Measurements from ENCODE around the gene LRRC1. TPM values are rescaled to one million over a fixed set of nuclear protein-coding genes. Genes with fewer than 3 reads are reported as not detected.

LRRC1 gene
- total RNA-seq = 6.7 TPM
- 10 to 100 TPM in 1 of 8 donors, 1 to 10 TPM in 7; 6.4 to 11.7 (median 8.0) TPM for polyA plus RNA-seq (ENCODE audit: insufficient read depth in 1 of 8, insufficient read length in 8 of 8, low replicate concordance in 1 of 8)
- long read RNA-seq, donor 1 = 0 reads
- long read RNA-seq, donor 2 = 0 reads
- long read RNA-seq, donor 3 = 0 reads
- long read RNA-seq, donor 4 = 0 reads
- long read RNA-seq, donor 5, partial matches to known transcripts = 10 of 10 reads
- long read RNA-seq, donor 5, other reads (novel, unspliced or antisense) = 0 of 10 reads
- long read RNA-seq, donor 6, partial matches to known transcripts = 0 of 6 reads
- long read RNA-seq, donor 6, other reads (novel, unspliced or antisense) = 0 of 6 reads
- long read RNA-seq, donor 7, partial matches to known transcripts = 0 of 2 reads
- long read RNA-seq, donor 7, other reads (novel, unspliced or antisense) = 0 of 2 reads
- long read RNA-seq, donor 8 = 0 reads
- long read RNA-seq, donor 9 = 0 reads
- long read RNA-seq, donor 10, partial matches to known transcripts = 0 of 1 reads
- long read RNA-seq, donor 10, other reads (novel, unspliced or antisense) = 0 of 1 reads
- long read RNA-seq, donor 11 = 0 reads

GRCh38 chr6:53794720-53795339 is at the start of gene LRRC1:
Gene LRRC1, plus strand, starts transcription at chr6:53795005. Its CDS starts 252 bp downstream, at chr6:53795257.
- H3K36me3 ChIP-seq (ENCODE audit: control insufficient read depth, insufficient read depth, low read length) = no peaks in the 10 kb centered on the region
- under 1% methylated on average over 75 of the region's 75 CpGs for WGBS (ENCODE audit: insufficient coverage)
- peak; percentile 98 for DNase-seq
- H3K4me1 ChIP-seq (ENCODE audit: control insufficient read depth, insufficient read depth, low read length) = peaks cover 23% of the 10 kb centered on the region
- H3K9me3 ChIP-seq (replicated peaks; ENCODE audit: control insufficient read depth, low read depth, low read length) = peaks cover 2% of the 10 kb centered on the region
- H3K27me3 ChIP-seq (ENCODE audit: control insufficient read depth, insufficient read depth, low read length) = peaks cover 11% of the 10 kb centered on the region
- H3K27ac ChIP-seq (ENCODE audit: low read length) = peak within 1 kb of the TSS; percentile 95
- peak within 1 kb of the TSS; percentile 67 for H3K4me3 ChIP-seq (ENCODE audit: low read length)

GRCh38 chr6:53746442-53747103 is 48.2 kb upstream of the LRRC1 start:
- Histone ChIP-seq H3K4me3 (ENCODE audit: low read length) (no peak overlapping the region), H3K9me3 (replicated peaks; ENCODE audit: control insufficient read depth, low read depth, low read length) (no peaks in the 10 kb centered on the region), H3K4me1 (ENCODE audit: control insufficient read depth, insufficient read depth, low read length) (no peaks in the 10 kb centered on the region), H3K27ac (ENCODE audit: low read length) (no peak overlapping the region), H3K36me3 (ENCODE audit: control insufficient read depth, insufficient read depth, low read length) (no peaks in the 10 kb centered on the region), H3K27me3 (ENCODE audit: control insufficient read depth, insufficient read depth, low read length) (no peaks in the 10 kb centered on the region)
- 17% methylated on average over 2 of the region's 3 CpGs for WGBS (ENCODE audit: insufficient coverage)
- no peak for DNase-seq

GRCh38 chr6:53750052-53750650 is 44.7 kb upstream of the LRRC1 start:
- no peaks in the 10 kb centered on the region for H3K4me1 ChIP-seq (ENCODE audit: control insufficient read depth, insufficient read depth, low read length)
- no peak for DNase-seq
- WGBS (ENCODE audit: insufficient coverage) = no CpG with 5 or more reads among the region's 2 CpGs

GRCh38 chr6:53751417-53751816 is 43.4 kb upstream of the LRRC1 start:
- no peak overlapping the region for H3K4me3 ChIP-seq (ENCODE audit: low read length)
- H3K27me3 ChIP-seq (ENCODE audit: control insufficient read depth, insufficient read depth, low read length) = no peaks in the 10 kb centered on the region
- no CpG with 5 or more reads among the region's 1 CpG for WGBS (ENCODE audit: insufficient coverage)
- no peak overlapping the region for H3K27ac ChIP-seq (ENCODE audit: low read length)
- DNase-seq = no peak
- H3K4me1 ChIP-seq (ENCODE audit: control insufficient read depth, insufficient read depth, low read length) = no peaks in the 10 kb centered on the region
- H3K36me3 ChIP-seq (ENCODE audit: control insufficient read depth, insufficient read depth, low read length) = no peaks in the 10 kb centered on the region
- no peaks in the 10 kb centered on the region for H3K9me3 ChIP-seq (replicated peaks; ENCODE audit: control insufficient read depth, low read depth, low read length)

More at GRCh38 chr6:53750052-53750650, 44.7 kb upstream of the LRRC1 start:
- no peak overlapping the region for H3K27ac ChIP-seq (ENCODE audit: low read length)
- H3K27me3 ChIP-seq (ENCODE audit: control insufficient read depth, insufficient read depth, low read length) = no peaks in the 10 kb centered on the region
- H3K4me3 ChIP-seq (ENCODE audit: low read length) = no peak overlapping the region
- no peaks in the 10 kb centered on the region for H3K9me3 ChIP-seq (replicated peaks; ENCODE audit: control insufficient read depth, low read depth, low read length)
- H3K36me3 ChIP-seq (ENCODE audit: control insufficient read depth, insufficient read depth, low read length) = no peaks in the 10 kb centered on the region

- H3K27ac ChIP-seq (ENCODE audit: low read length) = no peak overlapping the region
- no peak for DNase-seq
- H3K9me3 ChIP-seq (replicated peaks; ENCODE audit: control insufficient read depth, low read depth, low read length) = no peaks in the 10 kb centered on the region
- no CpG with 5 or more reads among the region's 3 CpGs for WGBS (ENCODE audit: insufficient coverage)
- no peak overlapping the region for H3K4me3 ChIP-seq (ENCODE audit: low read length)
- no peaks in the 10 kb centered on the region for H3K4me1 ChIP-seq (ENCODE audit: control insufficient read depth, insufficient read depth, low read length)
- no peaks in the 10 kb centered on the region for H3K36me3 ChIP-seq (ENCODE audit: control insufficient read depth, insufficient read depth, low read length)
- no peaks in the 10 kb centered on the region for H3K27me3 ChIP-seq (ENCODE audit: control insufficient read depth, insufficient read depth, low read length)
These were observed 42.4 kb upstream of the LRRC1 start for GRCh38 chr6:53752440-53752839.

GRCh38 chr6:53752856-53753255 is 41.9 kb upstream of the LRRC1 start:
- no CpG with 5 or more reads among the region's 4 CpGs for WGBS (ENCODE audit: insufficient coverage)

GRCh38 chr6:53754330-53754729 is 40.5 kb upstream of the LRRC1 start:
- no peaks in the 10 kb centered on the region for H3K9me3 ChIP-seq (replicated peaks; ENCODE audit: control insufficient read depth, low read depth, low read length)
- 94% methylated on average over 3 of the region's 4 CpGs for whole genome bisulfite sequencing (ENCODE audit: insufficient coverage)
- H3K36me3 ChIP-seq (ENCODE audit: control insufficient read depth, insufficient read depth, low read length) = no peaks in the 10 kb centered on the region
- no peak overlapping the region for H3K4me3 ChIP-seq (ENCODE audit: low read length)
- DNase-seq = no peak
- H3K4me1 ChIP-seq (ENCODE audit: control insufficient read depth, insufficient read depth, low read length) = no peaks in the 10 kb centered on the region
- no peaks in the 10 kb centered on the region for H3K27me3 ChIP-seq (ENCODE audit: control insufficient read depth, insufficient read depth, low read length)
- H3K27ac ChIP-seq (ENCODE audit: low read length) = no peak overlapping the region

More at GRCh38 chr6:53752856-53753255, 41.9 kb upstream of the LRRC1 start:
- H3K9me3 ChIP-seq (replicated peaks; ENCODE audit: control insufficient read depth, low read depth, low read length) = no peaks in the 10 kb centered on the region
- no peak overlapping the region for H3K4me3 ChIP-seq (ENCODE audit: low read length)
- DNase-seq = no peak
- H3K27me3 ChIP-seq (ENCODE audit: control insufficient read depth, insufficient read depth, low read length) = no peaks in the 10 kb centered on the region
- no peak overlapping the region for H3K27ac ChIP-seq (ENCODE audit: low read length)
- no peaks in the 10 kb centered on the region for H3K4me1 ChIP-seq (ENCODE audit: control insufficient read depth, insufficient read depth, low read length)
- H3K36me3 ChIP-seq (ENCODE audit: control insufficient read depth, insufficient read depth, low read length) = no peaks in the 10 kb centered on the region

GRCh38 chr6:53756396-53756795 is 38.4 kb upstream of the LRRC1 start:
- H3K4me1 ChIP-seq (ENCODE audit: control insufficient read depth, insufficient read depth, low read length) = no peaks in the 10 kb centered on the region
- no peak overlapping the region for H3K27ac ChIP-seq (ENCODE audit: low read length)
- no peaks in the 10 kb centered on the region for H3K9me3 ChIP-seq (replicated peaks; ENCODE audit: control insufficient read depth, low read depth, low read length)
- no peaks in the 10 kb centered on the region for H3K27me3 ChIP-seq (ENCODE audit: control insufficient read depth, insufficient read depth, low read length)
- H3K36me3 ChIP-seq (ENCODE audit: control insufficient read depth, insufficient read depth, low read length) = no peaks in the 10 kb centered on the region
- no peak overlapping the region for H3K4me3 ChIP-seq (ENCODE audit: low read length)
- DNase-seq = no peak
- WGBS (ENCODE audit: insufficient coverage) = no CpG with 5 or more reads among the region's 3 CpGs

GRCh38 chr6:53758496-53758895 is 36.3 kb upstream of the LRRC1 start:
- 33% methylated on average over 1 of the region's 1 CpG for WGBS (ENCODE audit: insufficient coverage)

More at GRCh38 chr6:53758496-53758895, 36.3 kb upstream of the LRRC1 start:
- no peaks in the 10 kb centered on the region for H3K9me3 ChIP-seq (replicated peaks; ENCODE audit: control insufficient read depth, low read depth, low read length)
- H3K27me3 ChIP-seq (ENCODE audit: control insufficient read depth, insufficient read depth, low read length) = no peaks in the 10 kb centered on the region
- DNase-seq = peak; percentile 39
- H3K4me3 ChIP-seq (ENCODE audit: low read length) = no peak overlapping the region
- H3K36me3 ChIP-seq (ENCODE audit: control insufficient read depth, insufficient read depth, low read length) = no peaks in the 10 kb centered on the region
- no peaks in the 10 kb centered on the region for H3K4me1 ChIP-seq (ENCODE audit: control insufficient read depth, insufficient read depth, low read length)
- no peak overlapping the region for H3K27ac ChIP-seq (ENCODE audit: low read length)

All from muscle of leg (tissue), 16 donors.